Measurements from ENCODE around the gene AOC1.

AOC1 gene

GRCh38 chr7:150831851-150832250, 20.5 kb upstream of the AOC1 start:
- in situ Hi-C loops (cut with MboI; ENCODE audit: low sequenced_read_pairs): no loop called here

GRCh38 chr7:150835019-150835418, 17.3 kb upstream of the AOC1 start:
- in situ Hi-C loops (cut with MboI; ENCODE audit: low sequenced_read_pairs): no loop called here

- in situ Hi-C loops (cut with MboI; ENCODE audit: low sequenced_read_pairs): no loop called here
Observed at GRCh38 chr7:150835702-150836280, 16.5 kb upstream of the AOC1 start.

- in situ Hi-C loops (cut with MboI; ENCODE audit: low sequenced_read_pairs): no loop called here
Observed at GRCh38 chr7:150838965-150839650, 13.2 kb upstream of the AOC1 start.

GRCh38 chr7:150842018-150842417, 10.3 kb upstream of the AOC1 start:
- in situ Hi-C loops (cut with MboI; ENCODE audit: low sequenced_read_pairs): no loop called here

GRCh38 chr7:150842716-150843115, 9.6 kb upstream of the AOC1 start:
- in situ Hi-C loops (cut with MboI; ENCODE audit: low sequenced_read_pairs): no loop called here

GRCh38 chr7:150845421-150845861, 6.9 kb upstream of the AOC1 start:
- in situ Hi-C loops (cut with MboI; ENCODE audit: low sequenced_read_pairs): no loop called here

- in situ Hi-C loops (cut with MboI; ENCODE audit: low sequenced_read_pairs): no loop called here
Observed at GRCh38 chr7:150846291-150847115, 5.8 kb upstream of the AOC1 start.

- in situ Hi-C loops (cut with MboI; ENCODE audit: low sequenced_read_pairs): no loop called here
Observed at GRCh38 chr7:150847536-150847935, 4.8 kb upstream of the AOC1 start.

GRCh38 chr7:150848111-150848510, 4.2 kb upstream of the AOC1 start:
- in situ Hi-C loops (cut with MboI; ENCODE audit: low sequenced_read_pairs): no loop called here

GRCh38 chr7:150848561-150849115, 3.7 kb upstream of the AOC1 start:
- in situ Hi-C loops (cut with MboI; ENCODE audit: low sequenced_read_pairs): no loop called here

GRCh38 chr7:150849204-150849775, 3.0 kb upstream of the AOC1 start:
- in situ Hi-C loops (cut with MboI; ENCODE audit: low sequenced_read_pairs): no loop called here

GRCh38 chr7:150850273-150850672, 2.0 kb upstream of the AOC1 start:
- in situ Hi-C loops (cut with MboI; ENCODE audit: low sequenced_read_pairs): no loop called here

- in situ Hi-C loops (cut with MboI; ENCODE audit: low sequenced_read_pairs): no loop called here
Observed at GRCh38 chr7:150851492-150852370, 586 bp upstream of the AOC1 start.

- in situ Hi-C loops (cut with MboI; ENCODE audit: low sequenced_read_pairs): no loop called here
Observed at GRCh38 chr7:150854066-150855000, 2.0 kb downstream of the AOC1 start.

- in situ Hi-C loops (cut with MboI; ENCODE audit: low sequenced_read_pairs): no loop called here
Observed at GRCh38 chr7:150855046-150855445, 2.7 kb downstream of the AOC1 start.

- in situ Hi-C loops (cut with MboI; ENCODE audit: low sequenced_read_pairs): no loop called here
Observed at GRCh38 chr7:150855476-150856302, 3.4 kb downstream of the AOC1 start.

Measured in HL-60/S4 treated with retinoic acid at 250 ng/mL for 4 days and 3 days (cell line).